ENCODE measurements around the gene OR1A2. TPM values are rescaled to one million over a fixed set of nuclear protein-coding genes. Genes with fewer than 3 reads are reported as not detected.

Gene OR1A2, protein sequence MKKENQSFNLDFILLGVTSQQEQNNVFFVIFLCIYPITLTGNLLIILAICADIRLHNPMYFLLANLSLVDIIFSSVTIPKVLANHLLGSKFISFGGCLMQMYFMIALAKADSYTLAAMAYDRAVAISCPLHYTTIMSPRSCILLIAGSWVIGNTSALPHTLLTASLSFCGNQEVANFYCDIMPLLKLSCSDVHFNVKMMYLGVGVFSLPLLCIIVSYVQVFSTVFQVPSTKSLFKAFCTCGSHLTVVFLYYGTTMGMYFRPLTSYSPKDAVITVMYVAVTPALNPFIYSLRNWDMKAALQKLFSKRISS
- not detected for total RNA-seq

DNA sequence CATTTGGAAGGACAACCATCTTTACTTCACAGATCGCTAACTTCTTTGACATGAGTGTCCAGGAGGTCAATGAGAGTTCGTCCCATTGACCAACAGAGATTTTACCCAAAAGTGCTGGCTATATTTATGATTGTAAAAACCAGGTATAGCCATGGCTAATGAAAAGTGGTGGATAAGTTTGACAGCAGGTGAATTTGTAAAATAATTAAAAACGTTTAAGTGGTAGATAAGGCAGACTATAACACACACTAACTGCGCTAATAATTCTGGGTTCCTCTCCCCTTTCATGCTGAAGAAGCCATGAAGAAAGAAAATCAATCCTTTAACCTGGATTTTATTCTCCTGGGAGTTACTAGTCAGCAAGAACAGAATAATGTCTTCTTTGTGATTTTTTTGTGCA lies at the start of gene OR1A2:
TSS of gene OR1A2 (plus strand) at position 301 of the 400 bp plus-strand sequence. CDS start at position 301, 0 bp downstream.
- no peak for DNase-seq
- H3K36me3 ChIP-seq, result no peaks in the 10 kb centered on the region
- intact Hi-C loops (cut with DNase I), result no loop called here
- no peak within 1 kb of the TSS for H3K27ac ChIP-seq
- no peaks in the 10 kb centered on the region for H3K4me1 ChIP-seq
- TF ChIP-seq, protein P1, sequence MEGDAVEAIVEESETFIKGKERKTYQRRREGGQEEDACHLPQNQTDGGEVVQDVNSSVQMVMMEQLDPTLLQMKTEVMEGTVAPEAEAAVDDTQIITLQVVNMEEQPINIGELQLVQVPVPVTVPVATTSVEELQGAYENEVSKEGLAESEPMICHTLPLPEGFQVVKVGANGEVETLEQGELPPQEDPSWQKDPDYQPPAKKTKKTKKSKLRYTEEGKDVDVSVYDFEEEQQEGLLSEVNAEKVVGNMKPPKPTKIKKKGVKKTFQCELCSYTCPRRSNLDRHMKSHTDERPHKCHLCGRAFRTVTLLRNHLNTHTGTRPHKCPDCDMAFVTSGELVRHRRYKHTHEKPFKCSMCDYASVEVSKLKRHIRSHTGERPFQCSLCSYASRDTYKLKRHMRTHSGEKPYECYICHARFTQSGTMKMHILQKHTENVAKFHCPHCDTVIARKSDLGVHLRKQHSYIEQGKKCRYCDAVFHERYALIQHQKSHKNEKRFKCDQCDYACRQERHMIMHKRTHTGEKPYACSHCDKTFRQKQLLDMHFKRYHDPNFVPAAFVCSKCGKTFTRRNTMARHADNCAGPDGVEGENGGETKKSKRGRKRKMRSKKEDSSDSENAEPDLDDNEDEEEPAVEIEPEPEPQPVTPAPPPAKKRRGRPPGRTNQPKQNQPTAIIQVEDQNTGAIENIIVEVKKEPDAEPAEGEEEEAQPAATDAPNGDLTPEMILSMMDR (IDR thresholded peaks at IDR 0.05), result no peak
- no peak for TF ChIP-seq POLR2A (IDR thresholded peaks at IDR 0.05)
- no peak within 1 kb of the TSS for H3K4me3 ChIP-seq (replicated peaks in 1 of 3)
- H3K27me3 ChIP-seq, result no peaks in the 10 kb centered on the region
- 72 to 79% methylated on average over 4 of the region's 4 CpGs for WGBS, 2 donors
- no peaks in the 10 kb centered on the region for H3K9me3 ChIP-seq

DNA sequence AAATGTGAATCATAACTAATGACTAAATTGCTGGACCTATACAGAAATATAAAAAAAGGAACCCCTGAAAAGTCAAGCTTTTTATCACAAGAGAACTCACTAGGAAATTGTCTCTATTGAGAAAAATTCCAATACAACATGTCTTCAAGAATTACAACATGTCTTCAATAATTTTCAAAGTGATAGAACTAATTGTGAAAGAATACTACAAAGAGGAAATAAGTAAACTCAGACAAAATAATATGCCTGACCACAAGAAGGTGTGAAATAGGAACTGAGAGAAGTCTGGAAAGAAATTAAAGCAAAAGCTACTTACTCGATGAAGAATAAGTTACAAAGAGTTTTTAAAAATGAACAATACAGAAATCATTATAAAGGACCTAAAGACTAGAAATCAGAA lies 40.1 kb upstream of the OR1A2 start:
- DNase-seq, result no peak
- intact Hi-C loops (cut with DNase I), result no loop called here
- WGBS, 2 donors, result 82 to 94% methylated on average over 1 of the region's 1 CpG
- Histone ChIP-seq H3K27me3 (no peaks in the 10 kb centered on the region), H3K36me3 (no peaks in the 10 kb centered on the region), H3K4me1 (no peaks in the 10 kb centered on the region), H3K9me3 (no peaks in the 10 kb centered on the region), H3K4me3 (replicated peaks in 1 of 3) (no peak overlapping the region), H3K27ac (no peak overlapping the region)
- TF ChIP-seq, protein P1 (IDR thresholded peaks at IDR 0.05), result no peak
- TF ChIP-seq POLR2A (IDR thresholded peaks at IDR 0.05), result no peak

DNA sequence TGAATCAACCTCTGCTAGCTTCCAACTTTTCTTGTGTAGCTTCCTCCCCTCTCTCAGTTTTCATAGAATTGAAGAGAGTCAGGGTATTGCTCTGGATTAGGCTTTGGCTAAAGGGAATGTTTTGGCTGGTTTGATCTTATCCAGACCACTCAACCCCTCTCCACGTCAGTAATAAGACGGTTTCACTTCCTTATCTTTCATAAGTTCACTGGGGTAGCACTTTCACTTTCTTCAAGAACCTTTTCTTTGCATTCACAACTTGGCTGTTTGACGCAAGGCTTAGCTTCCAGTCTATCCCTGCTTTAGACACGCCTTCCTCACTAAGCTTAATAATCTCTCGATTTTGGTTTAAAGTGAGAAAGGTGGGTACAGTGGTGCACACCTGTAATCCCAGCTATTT lies 29.7 kb upstream of the OR1A2 start:
- H3K4me3 ChIP-seq (replicated peaks in 1 of 3), result no peak overlapping the region
- DNase-seq, result no peak
- H3K27ac ChIP-seq, result no peak overlapping the region
- no peaks in the 10 kb centered on the region for H3K9me3 ChIP-seq
- H3K36me3 ChIP-seq, result no peaks in the 10 kb centered on the region
- H3K4me1 ChIP-seq, result no peaks in the 10 kb centered on the region
- intact Hi-C loops (cut with DNase I), result no loop called here
- 62 to 67% methylated on average over 5 of the region's 5 CpGs for WGBS, 2 donors
- no peaks in the 10 kb centered on the region for H3K27me3 ChIP-seq
- TF ChIP-seq, protein P1 (IDR thresholded peaks at IDR 0.05), result no peak
- TF ChIP-seq POLR2A (IDR thresholded peaks at IDR 0.05), result no peak

DNA sequence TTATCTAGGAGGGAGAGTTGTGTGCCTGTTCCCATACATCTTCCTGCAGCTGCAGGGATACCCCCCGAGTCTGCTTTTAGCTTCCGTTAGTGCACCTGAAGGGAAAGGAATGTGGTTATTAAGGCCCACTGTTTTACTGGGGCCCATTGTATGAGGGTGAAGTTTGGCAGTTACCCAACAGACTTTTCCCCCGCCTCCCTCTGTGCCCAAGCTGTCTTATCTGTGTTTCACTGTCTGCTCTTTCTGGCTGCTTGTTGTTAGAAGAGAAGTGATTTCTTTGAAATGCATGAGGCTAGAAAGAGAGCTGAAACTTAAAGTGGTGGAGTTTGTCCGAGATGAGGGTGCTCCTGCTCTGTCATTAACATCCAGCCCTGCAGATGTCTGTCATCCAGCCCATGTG lies 7.4 kb upstream of the OR1A2 start:
- Histone ChIP-seq H3K4me1 (no peaks in the 10 kb centered on the region), H3K4me3 (replicated peaks in 1 of 3) (no peak overlapping the region), H3K27me3 (no peaks in the 10 kb centered on the region), H3K27ac (no peak overlapping the region), H3K36me3 (no peaks in the 10 kb centered on the region), H3K9me3 (no peaks in the 10 kb centered on the region)
- 16 to 33% methylated on average over 4 of the region's 4 CpGs for WGBS, 2 donors
- TF ChIP-seq, protein P1 (IDR thresholded peaks at IDR 0.05), result no peak
- no peak for TF ChIP-seq POLR2A (IDR thresholded peaks at IDR 0.05)
- intact Hi-C loops (cut with DNase I), result no loop called here
- no peak for DNase-seq

DNA sequence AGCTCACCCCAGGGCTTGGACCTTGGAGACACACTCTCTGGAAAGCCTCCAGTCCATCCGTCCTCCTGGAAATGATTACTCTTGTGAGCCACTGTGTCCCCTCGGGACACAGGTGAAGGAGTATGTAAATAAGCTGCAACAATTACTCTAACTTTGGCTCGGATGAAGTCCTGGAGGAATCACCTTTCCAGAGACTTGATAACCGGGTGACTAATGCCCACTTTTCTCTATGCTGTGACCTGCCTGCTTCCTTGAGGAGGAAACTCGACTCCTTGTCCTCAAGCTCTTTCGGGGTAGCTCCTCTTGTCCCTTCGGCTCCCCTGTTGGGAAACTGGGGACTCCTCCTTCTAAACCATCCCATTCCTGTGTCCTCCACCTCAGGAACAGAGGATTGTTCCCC lies 10.0 kb downstream of the OR1A2 start, which contains the start of gene OR1A1:
TSS of gene OR1A1 (plus strand) at position 301 of the 400 bp plus-strand sequence. CDS start 7,954 bp downstream, outside the sequence.
- no peaks in the 10 kb centered on the region for H3K27me3 ChIP-seq
- no peaks in the 10 kb centered on the region for H3K9me3 ChIP-seq
- DNase-seq, result no peak
- no peaks in the 10 kb centered on the region for H3K4me1 ChIP-seq
- no peaks in the 10 kb centered on the region for H3K36me3 ChIP-seq
- TF ChIP-seq POLR2A (IDR thresholded peaks at IDR 0.05), result no peak
- TF ChIP-seq, protein P1 (IDR thresholded peaks at IDR 0.05), result no peak
- no peak within 1 kb of the TSS for H3K4me3 ChIP-seq (replicated peaks in 1 of 3)
- intact Hi-C loops (cut with DNase I), result no loop called here
- WGBS, 2 donors, result 59 to 63% methylated on average over 7 of the region's 7 CpGs
- H3K27ac ChIP-seq, result no peak within 1 kb of the TSS

All from thyroid gland (tissue), 4 donors.